Measurements from ENCODE around the gene NLRP3.

The NLRP3 gene

GRCh38 chr1:247417831-247418230 is 1.9 kb downstream of the NLRP3 start:
- Histone ChIP-seq H2AFZ (ENCODE audit: low read length, unreplicated experiment) (no peak overlapping the region), H3K27me3 (ENCODE audit: insufficient read depth, low read length) (no peaks in the 10 kb centered on the region), H3K4me3 (ENCODE audit: low read depth, low read length) (no peak overlapping the region), H3K27ac (ENCODE audit: low read depth, low read length) (no peak overlapping the region), H3K79me2 (ENCODE audit: control insufficient read depth, insufficient read depth, low read length, unreplicated experiment) (no peaks in the 10 kb centered on the region), H3K36me3 (ENCODE audit: insufficient read depth, low read length) (no peaks in the 10 kb centered on the region), H3K4me1 (ENCODE audit: control insufficient read depth, insufficient read depth, low read length, unreplicated experiment) (no peaks in the 10 kb centered on the region)

- H2AFZ ChIP-seq (ENCODE audit: low read length, unreplicated experiment): no peak overlapping the region
- H3K4me3 ChIP-seq (ENCODE audit: low read depth, low read length): no peak overlapping the region
- no peak overlapping the region for H3K27ac ChIP-seq (ENCODE audit: low read depth, low read length)
- no peaks in the 10 kb centered on the region for H3K36me3 ChIP-seq (ENCODE audit: insufficient read depth, low read length)
- H3K4me1 ChIP-seq (ENCODE audit: control insufficient read depth, insufficient read depth, low read length, unreplicated experiment): no peaks in the 10 kb centered on the region
- H3K27me3 ChIP-seq (ENCODE audit: insufficient read depth, low read length): no peaks in the 10 kb centered on the region
- no peaks in the 10 kb centered on the region for H3K79me2 ChIP-seq (ENCODE audit: control insufficient read depth, insufficient read depth, low read length, unreplicated experiment)
Measured at GRCh38 chr1:247419336-247419735, 3.4 kb downstream of the NLRP3 start.

GRCh38 chr1:247421074-247421473 is 5.1 kb downstream of the NLRP3 start:
- Histone ChIP-seq H3K4me1 (ENCODE audit: control insufficient read depth, insufficient read depth, low read length, unreplicated experiment) (no peaks in the 10 kb centered on the region), H3K27me3 (ENCODE audit: insufficient read depth, low read length) (no peaks in the 10 kb centered on the region; the same call in 1 of the 2 replicates), H3K27ac (ENCODE audit: low read depth, low read length) (no peak overlapping the region), H3K36me3 (ENCODE audit: insufficient read depth, low read length) (no peaks in the 10 kb centered on the region), H3K4me3 (ENCODE audit: low read depth, low read length) (no peak overlapping the region), H2AFZ (ENCODE audit: low read length, unreplicated experiment) (no peak overlapping the region), H3K79me2 (ENCODE audit: control insufficient read depth, insufficient read depth, low read length, unreplicated experiment) (no peaks in the 10 kb centered on the region)

GRCh38 chr1:247429496-247429895 is 13.5 kb downstream of the NLRP3 start:
- no peaks in the 10 kb centered on the region for H3K79me2 ChIP-seq (ENCODE audit: control insufficient read depth, insufficient read depth, low read length, unreplicated experiment)
- no peak overlapping the region for H2AFZ ChIP-seq (ENCODE audit: low read length, unreplicated experiment)
- H3K4me3 ChIP-seq (ENCODE audit: low read depth, low read length): no peak overlapping the region
- H3K27ac ChIP-seq (ENCODE audit: low read depth, low read length): no peak overlapping the region
- H3K36me3 ChIP-seq (ENCODE audit: insufficient read depth, low read length): no peaks in the 10 kb centered on the region
- peaks cover 6% of the 10 kb centered on the region; the same call in 1 of the 2 replicates for H3K27me3 ChIP-seq (ENCODE audit: insufficient read depth, low read length)
- H3K4me1 ChIP-seq (ENCODE audit: control insufficient read depth, insufficient read depth, low read length, unreplicated experiment): no peaks in the 10 kb centered on the region

GRCh38 chr1:247430434-247430833 is 14.5 kb downstream of the NLRP3 start:
- Histone ChIP-seq H3K4me3 (ENCODE audit: low read depth, low read length) (no peak overlapping the region), H3K27me3 (ENCODE audit: insufficient read depth, low read length) (0 out of 2 replicates have a peak, but pooled peaks cover 6% of the 10 kb centered on the region), H3K36me3 (ENCODE audit: insufficient read depth, low read length) (no peaks in the 10 kb centered on the region), H3K4me1 (ENCODE audit: control insufficient read depth, insufficient read depth, low read length, unreplicated experiment) (no peaks in the 10 kb centered on the region), H3K27ac (ENCODE audit: low read depth, low read length) (no peak overlapping the region), H2AFZ (ENCODE audit: low read length, unreplicated experiment) (no peak overlapping the region), H3K79me2 (ENCODE audit: control insufficient read depth, insufficient read depth, low read length, unreplicated experiment) (no peaks in the 10 kb centered on the region)

- Histone ChIP-seq H3K4me3 (ENCODE audit: low read depth, low read length) (no peak overlapping the region), H2AFZ (ENCODE audit: low read length, unreplicated experiment) (no peak overlapping the region), H3K79me2 (ENCODE audit: control insufficient read depth, insufficient read depth, low read length, unreplicated experiment) (no peaks in the 10 kb centered on the region)
Measured at GRCh38 chr1:247431643-247432042, 15.7 kb downstream of the NLRP3 start.

GRCh38 chr1:247434005-247434404 is 18.0 kb downstream of the NLRP3 start:
- H3K4me1 ChIP-seq (ENCODE audit: control insufficient read depth, insufficient read depth, low read length, unreplicated experiment): no peaks in the 10 kb centered on the region
- H3K27ac ChIP-seq (ENCODE audit: low read depth, low read length): no peak overlapping the region
- no peaks in the 10 kb centered on the region for H3K36me3 ChIP-seq (ENCODE audit: insufficient read depth, low read length)
- no peak overlapping the region for H3K4me3 ChIP-seq (ENCODE audit: low read depth, low read length)
- H3K79me2 ChIP-seq (ENCODE audit: control insufficient read depth, insufficient read depth, low read length, unreplicated experiment): no peaks in the 10 kb centered on the region
- peaks cover 4% of the 10 kb centered on the region; the same call in 1 of the 2 replicates for H3K27me3 ChIP-seq (ENCODE audit: insufficient read depth, low read length)
- no peak overlapping the region for H2AFZ ChIP-seq (ENCODE audit: low read length, unreplicated experiment)

More at GRCh38 chr1:247431643-247432042, 15.7 kb downstream of the NLRP3 start:
- H3K27ac ChIP-seq (ENCODE audit: low read depth, low read length): no peak overlapping the region
- H3K36me3 ChIP-seq (ENCODE audit: insufficient read depth, low read length): no peaks in the 10 kb centered on the region
- no peaks in the 10 kb centered on the region for H3K4me1 ChIP-seq (ENCODE audit: control insufficient read depth, insufficient read depth, low read length, unreplicated experiment)
- peaks cover 4% of the 10 kb centered on the region; the same call in 1 of the 2 replicates for H3K27me3 ChIP-seq (ENCODE audit: insufficient read depth, low read length)

GRCh38 chr1:247435030-247435758 is 19.2 kb downstream of the NLRP3 start:
- Histone ChIP-seq H2AFZ (ENCODE audit: low read length, unreplicated experiment) (no peak overlapping the region), H3K79me2 (ENCODE audit: control insufficient read depth, insufficient read depth, low read length, unreplicated experiment) (no peaks in the 10 kb centered on the region), H3K27ac (ENCODE audit: low read depth, low read length) (no peak overlapping the region), H3K4me1 (ENCODE audit: control insufficient read depth, insufficient read depth, low read length, unreplicated experiment) (no peaks in the 10 kb centered on the region), H3K27me3 (ENCODE audit: insufficient read depth, low read length) (peaks cover 4% of the 10 kb centered on the region; the same call in 1 of the 2 replicates), H3K36me3 (ENCODE audit: insufficient read depth, low read length) (no peaks in the 10 kb centered on the region), H3K4me3 (ENCODE audit: low read depth, low read length) (no peak overlapping the region)

- H3K79me2 ChIP-seq (ENCODE audit: control insufficient read depth, insufficient read depth, low read length, unreplicated experiment): no peaks in the 10 kb centered on the region
- H3K27ac ChIP-seq (ENCODE audit: low read depth, low read length): no peak overlapping the region
- no peaks in the 10 kb centered on the region for H3K36me3 ChIP-seq (ENCODE audit: insufficient read depth, low read length)
- no peak overlapping the region for H2AFZ ChIP-seq (ENCODE audit: low read length, unreplicated experiment)
- no peak overlapping the region for H3K4me3 ChIP-seq (ENCODE audit: low read depth, low read length)
- H3K4me1 ChIP-seq (ENCODE audit: control insufficient read depth, insufficient read depth, low read length, unreplicated experiment): no peaks in the 10 kb centered on the region
- peaks cover 4% of the 10 kb centered on the region; the same call in 1 of the 2 replicates for H3K27me3 ChIP-seq (ENCODE audit: insufficient read depth, low read length)
Measured at GRCh38 chr1:247435759-247436147, 19.8 kb downstream of the NLRP3 start.

- Histone ChIP-seq H3K4me3 (ENCODE audit: low read depth, low read length) (no peak overlapping the region), H3K79me2 (ENCODE audit: control insufficient read depth, insufficient read depth, low read length, unreplicated experiment) (no peaks in the 10 kb centered on the region), H3K27me3 (ENCODE audit: insufficient read depth, low read length) (peaks cover 4% of the 10 kb centered on the region; the same call in 1 of the 2 replicates), H3K36me3 (ENCODE audit: insufficient read depth, low read length) (no peaks in the 10 kb centered on the region), H3K4me1 (ENCODE audit: control insufficient read depth, insufficient read depth, low read length, unreplicated experiment) (no peaks in the 10 kb centered on the region), H2AFZ (ENCODE audit: low read length, unreplicated experiment) (no peak overlapping the region), H3K27ac (ENCODE audit: low read depth, low read length) (no peak overlapping the region)
Measured at GRCh38 chr1:247437551-247438505, 21.9 kb downstream of the NLRP3 start.
